ENCODE results near the gene CCM2.

Gene CCM2

GRCh38 chr7:45100761-45101480, 100.9 kb downstream of the CCM2 start:
- ChIA-PET POLR2A (ENCODE audit: low non-redundant PET) (no interaction called here), CTCF (interaction anchor here (0.8 kb wide), 1 partner anchor 128 kb away, joined by 3 read pairs; no protein-coding TSS in a partner anchor)
- TF ChIP-seq, protein P1, sequence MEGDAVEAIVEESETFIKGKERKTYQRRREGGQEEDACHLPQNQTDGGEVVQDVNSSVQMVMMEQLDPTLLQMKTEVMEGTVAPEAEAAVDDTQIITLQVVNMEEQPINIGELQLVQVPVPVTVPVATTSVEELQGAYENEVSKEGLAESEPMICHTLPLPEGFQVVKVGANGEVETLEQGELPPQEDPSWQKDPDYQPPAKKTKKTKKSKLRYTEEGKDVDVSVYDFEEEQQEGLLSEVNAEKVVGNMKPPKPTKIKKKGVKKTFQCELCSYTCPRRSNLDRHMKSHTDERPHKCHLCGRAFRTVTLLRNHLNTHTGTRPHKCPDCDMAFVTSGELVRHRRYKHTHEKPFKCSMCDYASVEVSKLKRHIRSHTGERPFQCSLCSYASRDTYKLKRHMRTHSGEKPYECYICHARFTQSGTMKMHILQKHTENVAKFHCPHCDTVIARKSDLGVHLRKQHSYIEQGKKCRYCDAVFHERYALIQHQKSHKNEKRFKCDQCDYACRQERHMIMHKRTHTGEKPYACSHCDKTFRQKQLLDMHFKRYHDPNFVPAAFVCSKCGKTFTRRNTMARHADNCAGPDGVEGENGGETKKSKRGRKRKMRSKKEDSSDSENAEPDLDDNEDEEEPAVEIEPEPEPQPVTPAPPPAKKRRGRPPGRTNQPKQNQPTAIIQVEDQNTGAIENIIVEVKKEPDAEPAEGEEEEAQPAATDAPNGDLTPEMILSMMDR (conservative IDR thresholded peaks at IDR 0.05; ENCODE audit: low read depth), result no peak
- H3K27ac ChIP-seq, result peak overlapping the region; percentile 57
- DNase-seq (ENCODE audit: low spot score), result no peak

- ChIA-PET POLR2A (ENCODE audit: low non-redundant PET) (no interaction called here), CTCF (no interaction called here)
- peak overlapping the region; percentile 57; the same call in 1 of the 2 replicates for H3K27ac ChIP-seq
- no peak for DNase-seq (ENCODE audit: low spot score)
- TF ChIP-seq, protein P1 (conservative IDR thresholded peaks at IDR 0.05; ENCODE audit: low read depth), result no peak
These were observed 101.7 kb downstream of the CCM2 start for GRCh38 chr7:45101748-45102147.

DNA sequence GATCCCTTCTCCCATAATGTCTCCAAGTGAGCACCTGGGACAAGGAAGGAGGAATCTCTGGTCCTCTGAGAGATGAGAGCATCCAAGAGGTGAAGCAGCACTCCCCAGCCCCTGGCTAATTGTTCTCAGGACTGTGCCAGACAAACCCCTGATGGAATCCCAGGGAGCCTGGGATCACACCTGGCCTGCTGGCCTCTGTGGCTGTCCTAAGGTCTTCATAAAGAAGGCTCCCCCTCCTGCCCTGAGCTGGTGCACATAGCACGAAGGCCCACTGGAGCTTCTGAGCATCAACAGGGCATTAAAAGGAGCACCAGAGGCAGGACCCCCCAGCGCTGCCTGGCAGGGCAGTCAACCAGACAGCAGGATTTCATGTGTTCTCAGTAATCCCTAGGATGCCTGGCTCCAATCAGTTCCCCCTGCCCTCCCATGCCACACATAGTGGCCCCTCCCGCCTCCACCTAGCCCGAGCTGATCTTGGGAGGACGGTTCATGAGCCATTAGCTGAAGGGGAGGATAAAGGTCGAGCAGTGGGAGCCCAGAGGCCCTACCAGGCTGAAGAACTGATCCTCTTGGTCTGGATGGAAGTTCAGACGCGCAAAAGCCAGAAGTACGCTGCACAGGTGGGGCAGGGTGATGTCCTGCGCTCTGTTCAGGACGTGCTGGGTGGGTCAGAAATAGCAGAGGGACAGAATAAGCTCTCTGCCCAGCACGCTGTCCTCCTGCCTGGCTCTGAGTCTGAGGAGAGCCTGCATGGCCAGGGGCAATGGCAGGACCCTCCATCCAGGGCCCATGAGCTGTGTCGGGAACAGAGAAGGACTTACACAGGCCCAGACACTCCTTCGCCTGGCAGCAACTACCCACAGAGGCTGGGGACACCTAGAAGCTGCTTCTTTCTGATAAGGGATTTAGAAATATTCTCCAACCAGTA, 103.0 kb downstream of the CCM2 start:
- CTCF ChIA-PET, result no interaction called here

GRCh38 chr7:45103958-45104843, 104.2 kb downstream of the CCM2 start:
- ChIA-PET POLR2A (ENCODE audit: low non-redundant PET) (no interaction called here), CTCF (interaction anchor here (0.5 kb wide), 1 partner anchor 332 kb away, joined by 3 read pairs; no protein-coding TSS in a partner anchor)
- H3K27ac ChIP-seq, result no peak overlapping the region; the same call in 1 of the 2 replicates
- DNase-seq (ENCODE audit: low spot score), result no peak
- TF ChIP-seq, protein P1 (conservative IDR thresholded peaks at IDR 0.05; ENCODE audit: low read depth), result no peak

More for the DNA sequence above, 103.0 kb downstream of the CCM2 start:
- POLR2A ChIA-PET (ENCODE audit: low non-redundant PET), result interaction anchor here (0.5 kb wide), 1 partner anchor 9 kb away, joined by 3 read pairs; no protein-coding TSS in a partner anchor
- no peak for DNase-seq (ENCODE audit: low spot score)
- peak overlapping the region; percentile 57; the same call in 1 of the 2 replicates for H3K27ac ChIP-seq
- TF ChIP-seq, protein P1 (conservative IDR thresholded peaks at IDR 0.05; ENCODE audit: low read depth), result no peak

DNA sequence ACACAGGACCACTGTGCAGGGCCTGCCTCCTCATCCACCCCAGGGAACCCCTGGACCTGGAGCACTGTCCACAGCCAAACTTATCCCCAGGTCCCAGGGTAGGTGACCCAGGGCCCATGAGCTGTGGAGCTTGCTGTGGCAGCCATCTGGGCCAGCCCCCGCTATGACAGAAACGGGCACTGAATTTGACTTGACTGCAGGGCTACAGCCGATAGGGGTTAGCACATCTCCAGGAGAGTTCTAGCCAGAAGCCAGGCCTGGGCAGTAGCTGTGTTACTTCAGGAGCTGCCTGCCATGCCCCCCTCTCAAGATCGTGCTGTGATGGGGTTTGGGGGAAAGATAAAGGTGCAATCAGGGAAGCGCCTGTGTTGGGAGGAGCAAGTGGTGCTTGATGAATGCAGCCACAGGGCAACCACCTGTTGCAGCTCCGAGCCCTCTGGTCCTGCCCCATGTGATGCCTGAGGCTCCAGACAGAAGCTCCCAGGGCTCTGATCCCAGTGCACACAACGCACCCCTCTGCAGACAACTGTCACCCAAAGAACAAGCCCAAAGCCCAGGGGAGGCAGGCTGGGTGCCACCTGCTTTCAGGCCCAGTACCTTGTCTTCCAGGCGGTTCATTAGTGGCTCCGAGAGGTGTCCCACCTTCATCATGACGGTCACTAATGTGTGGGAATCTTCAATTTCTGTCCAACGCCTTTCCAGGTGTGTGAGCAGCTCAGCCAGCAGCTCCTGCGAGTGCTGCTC, 105.0 kb downstream of the CCM2 start:
- CTCF ChIA-PET, result interaction anchor here (0.5 kb wide), 1 partner anchor 331 kb away, joined by 3 read pairs; no protein-coding TSS in a partner anchor
- TF ChIP-seq, protein P1 (conservative IDR thresholded peaks at IDR 0.05; ENCODE audit: low read depth), result no peak
- H3K27ac ChIP-seq, result no peak overlapping the region
- no peak for DNase-seq (ENCODE audit: low spot score)
- POLR2A ChIA-PET (ENCODE audit: low non-redundant PET), result no interaction called here
